Naive thymus-derived CD4-positive, alpha-beta T cell (primary cell): Measurements from ENCODE around the gene FBRSL1. TPM values are rescaled to one million over a fixed set of nuclear protein-coding genes. Genes with fewer than 3 reads are reported as not detected.

Source experiments
- ATAC-seq: fragments of 150-1000 bp; cut with Tn5 transposase; 2 replicates; pipeline ENCODE4 v1.10.0; 2021; ENCODE audit warnings: mild to moderate bottlenecking, moderate library complexity
- CTCF ChIA-PET: fragments of 350-600 bp; sonication (Branson Sonifier 250); formaldehyde crosslinking; loops from one replicate; lab custom pipeline; 2021; ENCODE audit warnings: antibody characterized with exemption; lab: Charles Lee
- POLR2A ChIA-PET: fragments of 350-600 bp; sonication (Branson Sonifier 250); formaldehyde crosslinking; loops from one replicate; lab custom pipeline; 2021; ENCODE audit warnings: antibody characterized with exemption, inconsistent platforms; lab: Charles Lee
- DNase-seq, 9 donors: peaks; one replicate each; pipeline versions ENCODE4 v3.0.0 to v3.0.0-alpha.2; 2020 to 2022; ENCODE audit warnings: mixed read lengths in 1 of 9
- H3K27ac ChIP-seq: one replicate; pipeline ENCODE4 v1.7.0; 2013; ENCODE audit warnings: mild to moderate bottlenecking, low read depth, low read length, moderate library complexity
- H3K27me3 ChIP-seq, 2 donors: one replicate each; pipeline ENCODE4 v1.7.0; 2013; ENCODE audit warnings: low read length in 2 of 2, mild to moderate bottlenecking in 2 of 2, moderate library complexity in 2 of 2; ENCODE audit not compliant: control insufficient read depth in 2 of 2, insufficient read depth in 2 of 2
- H3K36me3 ChIP-seq, 3 experiments: 1 replicate in 2 of 3; 2 replicates in 1 of 3; pipeline ENCODE4 v1.7.0; 2013; ENCODE audit warnings: low read length in 3 of 3, mild to moderate bottlenecking in 3 of 3, moderate library complexity in 1 of 3; ENCODE audit not compliant: insufficient read depth in 3 of 3, control insufficient read depth in 2 of 3
- H3K4me1 ChIP-seq, 2 donors: one replicate each; pipeline ENCODE4 v1.7.0; 2013; ENCODE audit warnings: low read length in 2 of 2, mild to moderate bottlenecking in 2 of 2, moderate library complexity in 1 of 2; ENCODE audit not compliant: control insufficient read depth in 2 of 2, insufficient read depth in 2 of 2
- H3K4me3 ChIP-seq: 2 replicates; pipeline ENCODE4 v1.7.0; 2013; ENCODE audit warnings: mild to moderate bottlenecking, low read length
- H3K9me3 ChIP-seq, 3 experiments: 1 replicate in 2 of 3; 2 replicates in 1 of 3; pipeline ENCODE4 v1.7.0; 2013; ENCODE audit warnings: low read length in 3 of 3; ENCODE audit not compliant: control insufficient read depth in 2 of 3
- H3K27ac Mint-ChIP-seq, 9 donors: one replicate each; pipeline ENCODE4 v1.8.0; 2020 to 2022; ENCODE audit warnings: mixed read lengths in 9 of 9, mild to moderate bottlenecking in 8 of 9, moderate library complexity in 5 of 9, inconsistent platforms in 2 of 9
- H3K27me3 Mint-ChIP-seq, 5 donors: one replicate each; pipeline ENCODE4 v1.8.0; 2021 to 2022; ENCODE audit warnings: mixed read lengths in 5 of 5, mild to moderate bottlenecking in 1 of 5
- H3K36me3 Mint-ChIP-seq, 5 donors: one replicate each; pipeline ENCODE4 v1.8.0; 2020 to 2022; ENCODE audit warnings: mixed read lengths in 5 of 5, mild to moderate bottlenecking in 3 of 5, inconsistent platforms in 1 of 5
- H3K4me1 Mint-ChIP-seq, 7 donors: one replicate each; pipeline ENCODE4 v1.8.0; 2020 to 2022; ENCODE audit warnings: mixed read lengths in 7 of 7, mild to moderate bottlenecking in 3 of 7, inconsistent platforms in 1 of 7
- H3K4me3 Mint-ChIP-seq, 10 donors: one replicate each; pipeline ENCODE4 v1.8.0; 2020 to 2022; ENCODE audit warnings: mild to moderate bottlenecking in 10 of 10, mixed read lengths in 10 of 10, moderate library complexity in 6 of 10, inconsistent platforms in 2 of 10
- H3K9me3 Mint-ChIP-seq, 11 donors: one replicate each; pipeline ENCODE4 v1.8.0; 2020 to 2022; ENCODE audit warnings: mixed read lengths in 11 of 11, mild to moderate bottlenecking in 4 of 11, inconsistent platforms in 1 of 11, moderate library complexity in 1 of 11
- intact Hi-C, 2 donors: fragments of 100-400 bp; cut with micrococcal nuclease; formaldehyde crosslinking; loops; one replicate each; pipeline ENCODE4 v1.15.1; 2023
- polyA plus RNA-seq, 2 donors: library from polyadenylated mRNA; unstranded; fragments of 300-500 nt; fragmentation: Illumina TruSeq; gene quantifications; one replicate each; pipeline ENCODE4 v1.2.3, GENCODE V29; 2021
- total RNA-seq, 6 experiments: library from RNA in 5 of 6; stranded (reverse) in 5 of 6; gene quantifications; 1 replicate in 5 of 6; 2 replicates in 1 of 6; pipeline ENCODE4 v1.2.3 and lab custom pipeline; 2021 to 2026

The FBRSL1 gene
- total and polyA plus RNA-seq, 7 experiments from 2014 or later, result 0.77 to 105 (median 90.9) TPM

DNA sequence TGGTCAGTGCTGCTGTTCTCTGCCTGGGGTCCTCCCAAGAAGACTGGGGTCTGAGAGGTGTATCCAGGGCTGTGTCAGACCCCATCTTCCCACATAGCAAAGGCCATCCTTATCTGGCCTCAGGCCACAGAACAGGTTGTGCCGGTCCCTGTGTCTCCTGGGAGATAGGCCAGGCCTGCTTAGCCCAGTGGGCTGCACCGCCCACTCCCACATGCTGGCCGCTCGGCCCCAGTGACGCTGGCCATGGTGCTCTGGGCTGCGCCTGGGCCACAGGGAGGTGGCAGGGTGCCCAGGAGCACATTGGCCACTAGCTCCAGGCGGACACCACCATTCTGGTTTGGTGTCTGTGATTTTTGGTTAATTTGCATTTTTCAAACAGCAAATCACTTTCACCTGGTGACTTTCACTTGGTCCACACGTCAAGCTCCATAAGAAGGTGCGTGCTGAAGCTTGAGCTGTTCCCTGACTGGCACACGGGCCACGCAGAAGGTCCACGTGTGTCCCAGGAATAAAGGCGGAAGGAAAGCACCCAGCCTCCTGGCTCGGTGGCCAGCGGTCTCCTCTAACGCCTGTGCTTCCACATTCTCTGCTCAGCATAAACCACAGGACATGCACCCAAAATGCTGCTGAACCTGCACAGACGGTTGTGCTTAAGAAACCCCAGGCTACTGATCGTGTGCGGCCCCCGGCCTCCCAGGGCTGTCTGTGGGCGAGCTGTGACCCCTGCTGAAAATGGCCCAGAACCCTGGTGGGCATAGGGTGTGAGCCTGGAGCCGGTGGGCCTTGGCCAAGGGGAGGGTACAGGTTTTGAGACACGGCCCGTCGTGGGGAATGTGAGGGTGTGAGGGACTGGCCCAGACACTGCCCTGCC lies 4.6 kb downstream of the FBRSL1 start:
- ChIA-PET CTCF (no interaction called here), POLR2A (no interaction called here)
- Histone ChIP-seq H3K9me3 (no peaks in the 10 kb centered on the region), H3K4me3 (no peak overlapping the region), H3K4me1 (peaks cover 37 to 46% of the 10 kb centered on the region in 2 donors), H3K27ac (no peak overlapping the region), H3K27me3 (no peaks in the 10 kb centered on the region), H3K36me3 (peaks cover 0 to 8% (median 0%) of the 10 kb centered on the region in 3 experiments)
- H3K9me3 Mint-ChIP-seq, result peaks cover 0 to 2% (median 0%) of the 10 kb centered on the region in 11 donors
- intact Hi-C loops, result no loop called here
- H3K27ac Mint-ChIP-seq, result peak overlapping the region in 5 of 9 donors; percentile 10 to 72 (median 65)
- peaks cover 0 to 9% (median 4%) of the 10 kb centered on the region in 5 donors for H3K36me3 Mint-ChIP-seq
- H3K4me1 Mint-ChIP-seq, result peaks cover 27 to 66% (median 59%) of the 10 kb centered on the region in 7 donors
- ATAC-seq (no peak), DNase-seq (no peak)
- peak overlapping the region in 9 of 10 donors; percentile 30 to 93 (median 62) for H3K4me3 Mint-ChIP-seq
- H3K27me3 Mint-ChIP-seq, result no peaks in the 10 kb centered on the region

DNA sequence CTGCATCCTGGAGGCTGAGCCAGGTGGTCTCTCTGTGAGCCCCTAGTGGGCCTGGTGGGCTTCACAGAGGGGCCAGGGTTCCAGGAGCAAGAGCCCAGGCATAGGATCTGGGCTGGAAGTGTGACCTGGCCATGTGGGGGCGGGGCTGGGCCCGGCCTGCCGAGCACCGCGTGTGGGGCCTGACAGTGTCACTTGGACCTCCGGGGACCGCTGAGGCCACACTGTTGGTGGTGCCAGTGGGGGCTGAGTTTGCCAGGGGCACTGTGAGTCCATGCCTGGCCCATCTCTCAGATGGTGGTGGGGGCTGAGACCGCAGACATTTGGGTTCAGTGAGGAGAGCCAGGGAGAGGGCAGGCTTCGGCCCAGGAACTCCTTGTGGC lies 5.2 kb downstream of the FBRSL1 start:
- ChIA-PET CTCF (no interaction called here), POLR2A (no interaction called here)
- Histone ChIP-seq H3K27me3 (no peaks in the 10 kb centered on the region), H3K36me3 (peaks cover 0 to 8% (median 0%) of the 10 kb centered on the region in 3 experiments), H3K9me3 (no peaks in the 10 kb centered on the region), H3K4me3 (no peak overlapping the region), H3K27ac (no peak overlapping the region), H3K4me1 (peaks cover 37 to 46% of the 10 kb centered on the region in 2 donors)
- Mint-ChIP-seq H3K36me3 (peaks cover 0 to 9% (median 4%) of the 10 kb centered on the region in 5 donors), H3K9me3 (peaks cover 0 to 2% (median 0%) of the 10 kb centered on the region in 11 donors), H3K4me1 (peaks cover 27 to 72% (median 62%) of the 10 kb centered on the region in 7 donors), H3K27me3 (no peaks in the 10 kb centered on the region), H3K27ac (peak overlapping the region in 3 of 9 donors; percentile 9 to 71 (median 66)), H3K4me3 (peak overlapping the region in 4 of 10 donors; percentile 9 to 90 (median 36))
- no peak for DNase-seq
- no peak for ATAC-seq
- intact Hi-C loops, result no loop called here

DNA sequence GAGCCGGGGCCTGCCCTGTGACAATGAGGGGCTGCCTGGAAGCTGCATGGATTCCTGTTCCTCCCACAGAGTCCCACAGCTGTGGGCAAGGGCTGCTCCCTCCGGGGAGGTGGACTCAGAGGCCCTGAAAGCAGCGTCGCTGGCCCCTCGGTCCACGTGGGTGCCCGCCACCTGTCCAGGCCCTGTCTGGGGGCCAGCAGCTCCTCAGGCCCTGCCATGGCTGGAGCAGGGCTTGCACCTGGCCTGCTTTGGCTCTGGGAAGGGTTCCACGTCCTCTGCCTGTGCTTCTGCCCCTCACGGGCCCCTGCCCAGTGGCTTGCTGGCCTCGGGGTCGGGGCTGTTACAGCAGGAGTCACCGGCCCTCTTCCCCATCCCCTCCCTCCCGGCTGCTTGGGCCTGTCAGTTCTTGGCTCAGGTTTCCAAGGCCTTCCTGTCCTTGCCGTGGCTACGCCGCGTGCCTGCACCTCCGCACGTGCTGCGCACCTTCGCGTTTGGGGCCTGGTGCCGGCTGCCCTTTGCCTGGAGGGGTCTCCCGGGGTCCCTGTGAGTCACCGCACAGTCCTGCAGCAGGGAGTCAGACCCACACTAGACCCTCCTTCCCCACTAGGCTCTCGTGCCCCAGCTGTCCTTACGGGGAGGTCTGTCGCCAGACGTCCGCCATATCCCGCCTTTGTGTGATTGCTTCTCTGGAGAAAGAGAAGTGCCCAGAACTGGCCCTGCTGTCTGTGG lies 5.8 kb downstream of the FBRSL1 start:
- DNase-seq, result no peak

DNA sequence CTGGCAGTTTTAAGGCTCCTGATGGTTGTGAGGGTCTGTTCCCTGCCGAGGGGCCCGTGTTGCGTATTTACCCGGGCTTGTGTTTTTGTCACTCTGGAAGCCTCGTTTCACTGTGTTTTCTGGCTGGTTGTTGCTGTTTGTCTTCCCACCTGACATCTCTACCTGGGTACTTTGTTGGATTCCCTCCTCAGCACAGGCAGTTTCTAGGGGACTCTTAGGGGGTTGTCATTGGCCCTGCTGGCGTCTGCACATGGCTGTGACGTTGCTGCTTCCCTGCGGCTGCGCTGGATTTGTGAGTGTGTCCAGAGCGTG lies 6.4 kb downstream of the FBRSL1 start:
- no peak overlapping the region for H3K4me3 ChIP-seq
- POLR2A ChIA-PET, result no interaction called here
- Mint-ChIP-seq H3K9me3 (peaks cover 0 to 2% (median 0%) of the 10 kb centered on the region in 11 donors), H3K4me1 (peaks cover 23 to 80% (median 64%) of the 10 kb centered on the region in 7 donors), H3K4me3 (peak overlapping the region in 7 of 10 donors; percentile 24 to 67 (median 40)), H3K36me3 (peaks cover 0 to 5% (median 4%) of the 10 kb centered on the region in 5 donors), H3K27ac (peak overlapping the region in 4 of 9 donors; percentile 43 to 81 (median 58)), H3K27me3 (no peaks in the 10 kb centered on the region)
- ATAC-seq (no peak), DNase-seq (no peak)
- H3K27me3 ChIP-seq, result no peaks in the 10 kb centered on the region
- peaks cover 0 to 8% (median 0%) of the 10 kb centered on the region in 3 experiments for H3K36me3 ChIP-seq
- H3K4me1 ChIP-seq, result peaks cover 31 to 42% of the 10 kb centered on the region in 2 donors
- intact Hi-C loops, result no loop called here
- CTCF ChIA-PET, result no interaction called here
- no peaks in the 10 kb centered on the region for H3K9me3 ChIP-seq
- H3K27ac ChIP-seq, result no peak overlapping the region

More for the DNA sequence above, 5.8 kb downstream of the FBRSL1 start:
- Mint-ChIP-seq H3K4me3 (peak overlapping the region in 7 of 10 donors; percentile 24 to 90 (median 40)), H3K4me1 (peaks cover 27 to 78% (median 67%) of the 10 kb centered on the region in 7 donors), H3K27me3 (no peaks in the 10 kb centered on the region), H3K9me3 (peaks cover 0 to 2% (median 0%) of the 10 kb centered on the region in 11 donors), H3K36me3 (peaks cover 0 to 9% (median 4%) of the 10 kb centered on the region in 5 donors), H3K27ac (peak overlapping the region in 4 of 9 donors; percentile 43 to 81 (median 58))
- intact Hi-C loops, result no loop called here
- no peaks in the 10 kb centered on the region for H3K9me3 ChIP-seq
- no peak overlapping the region for H3K27ac ChIP-seq
- peaks cover 36 to 46% of the 10 kb centered on the region in 2 donors for H3K4me1 ChIP-seq
- no peaks in the 10 kb centered on the region for H3K27me3 ChIP-seq
- no peak for ATAC-seq
- POLR2A ChIA-PET, result no interaction called here
- H3K4me3 ChIP-seq, result no peak overlapping the region
- H3K36me3 ChIP-seq, result peaks cover 0 to 8% (median 0%) of the 10 kb centered on the region in 3 experiments
- CTCF ChIA-PET, result no interaction called here

DNA sequence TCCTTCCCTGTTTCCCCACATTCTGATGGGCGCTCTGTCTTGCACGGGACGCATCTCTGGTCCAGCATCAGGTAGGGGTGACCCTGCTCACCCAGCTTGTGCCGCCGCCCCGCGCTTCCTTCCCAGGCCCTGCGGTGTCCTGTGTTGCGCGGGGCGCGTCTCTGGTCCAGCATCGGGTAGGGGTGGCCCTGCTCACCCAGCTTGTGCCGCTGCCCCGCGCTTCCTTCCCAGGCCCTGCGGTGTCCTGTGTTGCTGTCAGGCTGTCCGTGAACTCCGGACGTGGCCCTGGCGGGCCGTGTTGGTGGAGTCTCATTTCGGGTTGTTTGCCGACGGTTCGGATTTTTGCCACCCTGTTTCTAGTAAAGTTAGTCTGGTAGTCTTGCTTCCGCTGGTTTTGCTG lies 6.8 kb downstream of the FBRSL1 start:
- peak overlapping the region in 8 of 10 donors; percentile 9 to 67 (median 36) for H3K4me3 Mint-ChIP-seq

DNA sequence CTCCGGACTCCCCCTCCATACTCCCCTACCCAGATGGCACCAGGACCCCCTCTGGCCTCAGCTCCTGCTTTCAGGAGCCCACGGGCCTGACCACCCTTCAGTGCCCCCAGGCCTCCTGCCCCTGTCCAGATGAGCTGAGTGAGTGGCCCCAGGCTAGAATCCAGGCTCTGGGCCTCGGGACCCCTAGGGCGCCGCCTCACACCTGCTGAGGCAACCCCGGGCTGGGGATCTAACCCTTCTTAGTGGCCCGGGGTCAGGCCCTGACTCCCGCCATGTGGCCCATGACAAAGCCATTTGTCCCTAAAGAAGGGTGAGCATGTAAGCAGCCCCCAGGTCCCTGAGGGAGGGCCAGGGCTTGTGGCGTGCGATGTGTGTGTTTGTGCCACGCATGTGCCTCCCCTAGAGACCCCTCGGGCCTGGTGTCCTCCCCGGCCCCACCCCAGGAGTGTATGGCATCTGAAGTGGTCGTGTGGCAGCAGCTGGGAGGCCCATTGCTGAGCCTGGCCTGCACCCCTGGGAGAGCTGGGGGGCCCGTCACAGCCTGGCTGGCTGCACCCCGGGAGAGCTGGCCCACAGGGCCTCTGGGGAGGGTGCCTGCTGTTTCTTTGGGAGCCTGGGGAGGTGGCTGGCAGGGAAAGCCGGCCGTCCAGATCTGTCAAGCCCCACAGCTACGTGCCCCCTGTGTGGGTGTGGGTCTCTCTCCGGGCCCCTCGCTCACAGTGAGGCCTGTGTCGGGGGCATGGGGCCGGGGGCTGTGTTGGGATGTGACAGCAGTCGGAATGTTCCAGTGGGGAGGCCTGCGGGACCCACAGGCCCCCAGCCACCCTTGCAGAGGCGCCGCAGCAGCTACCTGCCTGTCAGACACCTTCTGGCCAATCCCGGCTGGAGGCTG lies 7.8 kb downstream of the FBRSL1 start:
- H3K4me1 ChIP-seq, result peaks cover 19 to 28% of the 10 kb centered on the region in 2 donors
- peak overlapping the region in 6 of 9 donors; percentile 8 to 73 (median 27) for H3K27ac Mint-ChIP-seq
- H3K4me1 Mint-ChIP-seq, result peaks cover 12 to 72% (median 57%) of the 10 kb centered on the region in 7 donors
- POLR2A ChIA-PET, result no interaction called here
- H3K36me3 Mint-ChIP-seq, result no peaks in the 10 kb centered on the region
- no peaks in the 10 kb centered on the region for H3K27me3 Mint-ChIP-seq
- ATAC-seq (no peak), DNase-seq (no peak)
- H3K9me3 ChIP-seq, result no peaks in the 10 kb centered on the region
- peaks cover 0 to 11% (median 0%) of the 10 kb centered on the region in 3 experiments for H3K36me3 ChIP-seq
- no peak overlapping the region for H3K4me3 ChIP-seq
- no peak overlapping the region for H3K27ac ChIP-seq
- no peaks in the 10 kb centered on the region for H3K27me3 ChIP-seq
- CTCF ChIA-PET, result no interaction called here
- H3K9me3 Mint-ChIP-seq, result peaks cover 0 to 2% (median 0%) of the 10 kb centered on the region in 11 donors
- peak overlapping the region in 3 of 10 donors; percentile 6 to 67 (median 38) for H3K4me3 Mint-ChIP-seq
- intact Hi-C loops, result no loop called here

More for the DNA sequence above, 6.8 kb downstream of the FBRSL1 start:
- H3K27ac ChIP-seq, result no peak overlapping the region
- H3K36me3 ChIP-seq, result peaks cover 0 to 11% (median 0%) of the 10 kb centered on the region in 3 experiments
- H3K4me3 ChIP-seq, result no peak overlapping the region
- Mint-ChIP-seq H3K9me3 (peaks cover 0 to 2% (median 0%) of the 10 kb centered on the region in 11 donors), H3K4me1 (peaks cover 19 to 79% (median 62%) of the 10 kb centered on the region in 7 donors), H3K36me3 (peaks cover 0 to 5% (median 4%) of the 10 kb centered on the region in 5 donors), H3K27me3 (no peaks in the 10 kb centered on the region), H3K27ac (peak overlapping the region in 6 of 9 donors; percentile 26 to 81 (median 54))
- intact Hi-C loops, result no loop called here
- no peaks in the 10 kb centered on the region for H3K9me3 ChIP-seq
- no peaks in the 10 kb centered on the region for H3K27me3 ChIP-seq
- no peak for ATAC-seq
- peaks cover 27 to 38% of the 10 kb centered on the region in 2 donors for H3K4me1 ChIP-seq
- POLR2A ChIA-PET, result no interaction called here
- DNase-seq, result no peak
- CTCF ChIA-PET, result no interaction called here
